K562 (cell line): Measurements from ENCODE around the gene ZP1. TPM values are rescaled to one million over a fixed set of nuclear protein-coding genes. Genes with fewer than 3 reads are reported as not detected.

ENCODE experiments used
- CBFA2T2 ChIP-seq: fragments of 450-650 bp; conservative IDR thresholded peaks from 2 replicates; pipeline ENCODE4 v1.6.1; 2017; ENCODE audit warnings: mild to moderate bottlenecking
- FOXP1 ChIP-seq: sonication (generic); formaldehyde crosslinking; IDR thresholded peaks from 2 replicates; pipeline ENCODE4 v1.8.0; 2022; ENCODE audit warnings: mild to moderate bottlenecking, missing genetic modification reagents
- HINFP ChIP-seq: fragments of 450-650 bp; conservative IDR thresholded peaks from 2 replicates; pipeline ENCODE4 v1.6.1; 2016; ENCODE audit warnings: missing genetic modification characterization, low read depth, mild to moderate bottlenecking, control low read depth, missing compliant biosample characterization
- MCM7 ChIP-seq, 2 experiments: fragments of 450-650 bp; IDR thresholded peaks; 2 replicates each; pipeline ENCODE4 v1.6.1; 2016 to 2018
- NCOA2 ChIP-seq, 2 experiments: fragments of 450-650 bp; IDR thresholded peaks; 2 replicates each; pipeline ENCODE4 v1.6.1; 2018; ENCODE audit warnings: mild to moderate bottlenecking in 2 of 2, moderate library complexity in 1 of 2; ENCODE audit not compliant: partially characterized antibody in 2 of 2
- PREB ChIP-seq: sonication (generic); formaldehyde crosslinking; IDR thresholded peaks from 2 replicates; pipeline ENCODE4 v1.8.1; 2023; ENCODE audit warnings: mild to moderate bottlenecking, missing genetic modification reagents
- SNIP1 ChIP-seq: fragments of 450-650 bp; IDR thresholded peaks from 2 replicates; pipeline ENCODE4 v1.7.1; 2017; ENCODE audit warnings: low read depth, mild to moderate bottlenecking
- TRIM28 ChIP-seq: fragments of 450-650 bp; IDR thresholded peaks from 2 replicates; pipeline ENCODE4 v1.6.1; 2017
- TSC22D4 ChIP-seq: fragments of 450-650 bp; IDR thresholded peaks from 2 replicates; pipeline ENCODE4 v1.6.1; 2016; ENCODE audit warnings: missing genetic modification characterization, missing biosample characterization, control low read depth
- USF1 ChIP-seq: sonication (generic); formaldehyde crosslinking; IDR thresholded peaks from 2 replicates; pipeline ENCODE4 v1.9.0; 2022; ENCODE audit warnings: mild to moderate bottlenecking, missing genetic modification reagents
- ZBTB12 ChIP-seq: fragments of 250-450 bp; sonication (Bioruptor Pico); IDR thresholded peaks from 2 replicates; pipeline ENCODE4 v1.4.0; 2020
- ZBTB9 ChIP-seq: fragments of 450-650 bp; formaldehyde crosslinking; IDR thresholded peaks from 2 replicates; pipeline ENCODE4 v1.4.0; 2020; ENCODE audit warnings: mild to moderate bottlenecking, moderate library complexity
- ZKSCAN1 ChIP-seq: fragments of 150-350 bp; IDR thresholded peaks from 2 replicates; pipeline ENCODE4 v1.6.1; 2016; ENCODE audit warnings: low read depth, low read length
- ZNF3 ChIP-seq: fragments of 250-450 bp; sonication (Bioruptor Pico); IDR thresholded peaks from 2 replicates; pipeline ENCODE4 v1.5.0; 2021; ENCODE audit warnings: mild to moderate bottlenecking, moderate library complexity
- ZNF431 ChIP-seq: sonication (generic); formaldehyde crosslinking; IDR thresholded peaks from 2 replicates; pipeline ENCODE4 v1.8.0; 2022; ENCODE audit warnings: mild to moderate bottlenecking, missing genetic modification reagents
- ZNF449 ChIP-seq: fragments of 250-450 bp; sonication (Bioruptor Pico); IDR thresholded peaks from 2 replicates; pipeline ENCODE4 v1.8.0; 2022; ENCODE audit warnings: moderate library complexity, mild to moderate bottlenecking, inconsistent platforms
- ZNF639 ChIP-seq, 2 experiments: fragments of 200-800 bp in 1 of 2; sonication (Bioruptor generic) in 1 of 2; sonication (generic) in 1 of 2; formaldehyde crosslinking in 1 of 2; IDR thresholded peaks in 1 of 2; conservative IDR thresholded peaks in 1 of 2; 2 replicates each; pipeline versions ENCODE4 v1.5.0 to v1.6.1; 2016 to 2020; ENCODE audit warnings: missing compliant biosample characterization in 1 of 2, missing genetic modification characterization in 1 of 2, missing genetic modification reagents in 1 of 2
- polyA plus RNA-seq, 8 experiments: library from polyadenylated mRNA; depleted of rRNA in 4 of 8; stranded (reverse) in 5 of 8; unstranded in 3 of 8; fragments of >200 nt; fragmentation: Nextera tagmentation in 2 of 8; fragmentation: Illumina TruSeq in 1 of 8; extraction: Ambion mirVana in 2 of 8; extraction: Trizol in 1 of 8; gene quantifications; 2 replicates each; pipeline versions ENCODE4 v1.2.1 to v1.2.3, GENCODE V29; 2011 to 2014; ENCODE audit warnings: inconsistent platforms in 1 of 8, missing spikeins in 1 of 8
- total RNA-seq, 7 experiments: library from RNA; depleted of rRNA in 6 of 7; stranded (reverse); fragments of >200 nt in 6 of 7; fragmentation: Illumina TruSeq in 2 of 7; extraction: Trizol in 2 of 7; gene quantifications; 2 replicates each; pipeline versions ENCODE4 v1.2.1 to v1.2.3, GENCODE V29; 2011 to 2021; ENCODE audit warnings: low replicate concordance in 1 of 7

The ZP1 gene
- total and polyA plus RNA-seq, 9 of the 15 experiments (the other 6 are each of a cell fraction or from before 2014, with no cell fraction given), result 0.11 to 0.15 TPM; not detected in 7

GRCh38 chr11:60891103-60891741, 23.9 kb downstream of the ZP1 start (continued):
- TF ChIP-seq ZNF431 (CRISPR knock-in tag), result no peak
- TF ChIP-seq TRIM28, result no peak
- no peak for TF ChIP-seq PREB (CRISPR knock-in tag)
- TF ChIP-seq FOXP1 (CRISPR knock-in tag), result no peak
- TF ChIP-seq ZBTB9 (CRISPR knock-in tag), result no peak
- TF ChIP-seq ZBTB12 (CRISPR knock-in tag), result no peak
- no peak for TF ChIP-seq ZNF449 (CRISPR knock-in tag)
- TF ChIP-seq MCM7 (IDR thresholded peaks at IDR 0.05), result no peak
- peak; percentile 65 for TF ChIP-seq CBFA2T2
- no peak for TF ChIP-seq ZNF639 (CRISPR knock-in tag; conservative IDR thresholded peaks at IDR 0.05 in 1 of 2, IDR thresholded peaks at IDR 0.05 in 1 of 2)
- no peak for TF ChIP-seq USF1
- TF ChIP-seq HINFP (tag), result no peak
- TF ChIP-seq NCOA2 (IDR thresholded peaks at IDR 0.05; ENCODE audit: partially characterized antibody in 2 of 2), result no peak
- no peak for TF ChIP-seq ZNF3 (CRISPR knock-in tag)
- TF ChIP-seq TSC22D4 (tag), result no peak
- TF ChIP-seq ZKSCAN1, result no peak
- TF ChIP-seq SNIP1, result no peak
